Activated naive CD4-positive, alpha-beta T cell treated with anti-CD3 and anti-CD28 coated beads for 36 hours (primary cell): ENCODE data around the gene SPEM2. TPM values are rescaled to one million over a fixed set of nuclear protein-coding genes. Genes with fewer than 3 reads are reported as not detected.

Source experiments
- CTCF ChIA-PET: fragments of 350-600 bp; sonication (Branson Sonifier 250); formaldehyde crosslinking; loops from one replicate; lab custom pipeline; 2021; ENCODE audit warnings: antibody characterized with exemption; lab: Charles Lee
- DNase-seq: peaks from one replicate; pipeline ENCODE4 v3.0.0-alpha.2; 2020
- H3K27ac Mint-ChIP-seq: one replicate; pipeline ENCODE4 v1.8.0; 2021; ENCODE audit warnings: mild to moderate bottlenecking, mixed read lengths
- H3K27me3 Mint-ChIP-seq: one replicate; pipeline ENCODE4 v1.8.0; 2021; ENCODE audit warnings: low read depth, mixed read lengths
- H3K36me3 Mint-ChIP-seq: one replicate; pipeline ENCODE4 v1.8.0; 2021; ENCODE audit warnings: low read depth, mixed read lengths
- H3K4me1 Mint-ChIP-seq: one replicate; pipeline ENCODE4 v1.8.0; 2021; ENCODE audit warnings: low read depth, mixed read lengths
- H3K4me3 Mint-ChIP-seq: one replicate; pipeline ENCODE4 v1.8.0; 2021; ENCODE audit warnings: mild to moderate bottlenecking, moderate library complexity, mixed read lengths
- H3K9me3 Mint-ChIP-seq: one replicate; pipeline ENCODE4 v1.8.0; 2021; ENCODE audit warnings: mixed read lengths
- intact Hi-C: fragments of 100-400 bp; cut with micrococcal nuclease; formaldehyde crosslinking; loops from one replicate; pipeline ENCODE4 v1.15.1; 2023
- total RNA-seq, 2 experiments: library from RNA; stranded (reverse); gene quantifications; one replicate each; pipeline ENCODE4 v1.2.3, GENCODE V29; 2021

The SPEM2 gene
- total RNA-seq, 2 experiments from 2014 or later, result not detected

DNA sequence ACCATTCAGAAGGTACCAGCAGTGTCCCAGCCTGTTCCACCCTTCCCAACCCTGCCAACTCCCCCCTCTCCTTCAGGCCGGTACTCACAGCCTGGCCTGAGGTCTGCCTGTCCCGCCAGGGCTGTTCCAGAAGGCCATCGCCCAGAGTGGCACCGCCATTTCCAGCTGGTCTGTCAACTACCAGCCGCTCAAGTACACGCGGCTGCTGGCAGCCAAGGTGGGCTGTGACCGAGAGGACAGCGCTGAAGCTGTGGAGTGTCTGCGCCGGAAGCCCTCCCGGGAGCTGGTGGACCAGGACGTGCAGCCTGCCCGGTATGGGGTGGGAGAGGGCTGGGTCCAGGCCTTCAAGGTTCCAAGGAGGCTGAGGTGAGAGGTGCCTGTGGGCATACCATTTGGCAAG is 10.6 kb upstream of the SPEM2 start:
- Mint-ChIP-seq H3K27me3 (no peaks in the 10 kb centered on the region), H3K4me1 (no peaks in the 10 kb centered on the region), H3K4me3 (no peak overlapping the region), H3K27ac (no peak overlapping the region), H3K9me3 (no peaks in the 10 kb centered on the region), H3K36me3 (no peaks in the 10 kb centered on the region)
- intact Hi-C loops, result no loop called here
- no peak for DNase-seq
- CTCF ChIA-PET, result no interaction called here

DNA sequence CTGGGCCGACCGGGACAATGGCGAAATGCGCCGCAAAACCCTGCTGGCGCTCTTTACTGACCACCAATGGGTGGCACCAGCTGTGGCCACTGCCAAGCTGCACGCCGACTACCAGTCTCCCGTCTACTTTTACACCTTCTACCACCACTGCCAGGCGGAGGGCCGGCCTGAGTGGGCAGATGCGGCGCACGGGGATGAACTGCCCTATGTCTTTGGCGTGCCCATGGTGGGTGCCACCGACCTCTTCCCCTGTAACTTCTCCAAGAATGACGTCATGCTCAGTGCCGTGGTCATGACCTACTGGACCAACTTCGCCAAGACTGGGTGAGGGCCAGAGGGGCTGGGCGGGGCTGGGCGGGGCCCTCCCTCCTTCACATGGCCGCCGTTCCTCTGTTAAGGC is 9.6 kb upstream of the SPEM2 start:
- Mint-ChIP-seq H3K4me1 (no peaks in the 10 kb centered on the region), H3K27ac (no peak overlapping the region), H3K27me3 (no peaks in the 10 kb centered on the region), H3K9me3 (no peaks in the 10 kb centered on the region), H3K36me3 (no peaks in the 10 kb centered on the region), H3K4me3 (no peak overlapping the region)
- intact Hi-C loops, result no loop called here
- DNase-seq, result no peak
- CTCF ChIA-PET, result no interaction called here

DNA sequence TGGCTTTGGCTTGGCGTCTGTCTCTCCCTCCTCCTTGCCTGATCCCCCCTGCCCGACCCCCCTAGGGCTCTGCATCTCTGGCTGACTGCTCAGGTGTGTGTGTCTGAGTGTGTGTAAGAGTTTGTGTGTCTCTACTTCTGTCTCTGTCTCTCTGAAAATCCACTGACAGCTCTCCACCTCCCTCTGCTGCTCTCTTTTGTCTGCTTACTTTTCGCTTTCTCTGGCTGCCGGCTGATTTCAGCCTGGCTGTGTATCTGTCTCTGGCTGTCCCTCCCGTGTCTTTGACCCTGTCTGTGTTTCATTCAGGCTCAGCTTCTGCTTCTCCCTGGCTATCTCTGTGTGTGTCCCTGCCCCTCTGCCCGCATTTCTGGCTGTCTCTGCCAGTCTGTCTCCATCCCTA is 9.1 kb upstream of the SPEM2 start:
- CTCF ChIA-PET, result no interaction called here
- DNase-seq, result no peak
- intact Hi-C loops, result no loop called here
- H3K4me1 Mint-ChIP-seq, result no peaks in the 10 kb centered on the region
- no peaks in the 10 kb centered on the region for H3K27me3 Mint-ChIP-seq
- no peaks in the 10 kb centered on the region for H3K36me3 Mint-ChIP-seq
- H3K27ac Mint-ChIP-seq, result no peak overlapping the region
- no peaks in the 10 kb centered on the region for H3K9me3 Mint-ChIP-seq
- H3K4me3 Mint-ChIP-seq, result no peak overlapping the region

DNA sequence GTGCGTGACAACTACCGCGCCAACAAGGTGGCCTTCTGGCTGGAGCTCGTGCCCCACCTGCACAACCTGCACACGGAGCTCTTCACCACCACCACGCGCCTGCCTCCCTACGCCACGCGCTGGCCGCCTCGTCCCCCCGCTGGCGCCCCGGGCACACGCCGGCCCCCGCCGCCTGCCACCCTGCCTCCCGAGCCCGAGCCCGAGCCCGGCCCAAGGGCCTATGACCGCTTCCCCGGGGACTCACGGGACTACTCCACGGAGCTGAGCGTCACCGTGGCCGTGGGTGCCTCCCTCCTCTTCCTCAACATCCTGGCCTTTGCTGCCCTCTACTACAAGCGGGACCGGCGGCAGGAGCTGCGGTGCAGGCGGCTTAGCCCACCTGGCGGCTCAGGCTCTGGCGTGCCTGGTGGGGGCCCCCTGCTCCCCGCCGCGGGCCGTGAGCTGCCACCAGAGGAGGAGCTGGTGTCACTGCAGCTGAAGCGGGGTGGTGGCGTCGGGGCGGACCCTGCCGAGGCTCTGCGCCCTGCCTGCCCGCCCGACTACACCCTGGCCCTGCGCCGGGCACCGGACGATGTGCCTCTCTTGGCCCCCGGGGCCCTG is 8.3 kb upstream of the SPEM2 start:
- no peak for DNase-seq
- Mint-ChIP-seq H3K27me3 (no peaks in the 10 kb centered on the region), H3K9me3 (no peaks in the 10 kb centered on the region), H3K27ac (no peak overlapping the region), H3K4me3 (no peak overlapping the region), H3K36me3 (no peaks in the 10 kb centered on the region), H3K4me1 (no peaks in the 10 kb centered on the region)
- intact Hi-C loops, result no loop called here
- CTCF ChIA-PET, result no interaction called here

DNA sequence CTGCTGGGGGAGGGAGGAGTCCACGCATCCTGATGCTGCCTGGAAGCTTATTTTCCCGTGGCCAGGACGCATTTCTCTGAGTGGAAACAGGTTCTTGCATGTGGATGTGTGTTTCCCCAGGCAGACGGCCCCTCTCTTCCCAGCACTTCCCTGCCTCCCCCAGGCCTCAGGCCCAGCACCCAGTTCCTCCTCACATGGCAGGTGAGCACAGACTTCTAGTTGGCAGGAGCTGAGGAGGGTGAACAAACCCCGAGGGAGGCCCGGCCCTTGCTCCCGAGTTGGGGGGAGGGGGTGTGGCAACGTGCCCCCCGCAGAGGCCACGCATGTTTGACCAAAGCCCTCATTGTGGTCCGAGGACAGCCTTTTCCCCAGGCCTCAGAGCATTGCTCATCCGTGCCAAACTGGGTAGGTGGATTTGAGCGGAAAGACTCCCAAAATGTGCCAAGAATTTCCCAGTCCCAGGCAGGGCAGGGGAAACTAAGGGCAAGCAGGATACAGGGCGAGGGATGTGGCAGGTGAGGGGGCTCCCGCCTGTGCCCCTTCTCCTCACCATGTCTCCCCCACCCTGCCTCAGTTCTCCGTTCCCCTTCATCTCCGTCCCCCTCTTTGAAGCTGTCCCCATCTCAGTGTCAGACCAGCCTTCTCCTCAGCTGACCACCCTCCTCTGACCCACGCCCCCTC is 6.8 kb upstream of the SPEM2 start:
- no peak for DNase-seq
- Mint-ChIP-seq H3K9me3 (no peaks in the 10 kb centered on the region), H3K27me3 (no peaks in the 10 kb centered on the region), H3K36me3 (no peaks in the 10 kb centered on the region), H3K4me3 (no peak overlapping the region), H3K4me1 (no peaks in the 10 kb centered on the region), H3K27ac (no peak overlapping the region)
- intact Hi-C loops, result no loop called here
- CTCF ChIA-PET, result interaction anchor here (1.1 kb wide), 1 partner anchor 18 kb away, joined by 3 read pairs; no protein-coding TSS in a partner anchor

DNA sequence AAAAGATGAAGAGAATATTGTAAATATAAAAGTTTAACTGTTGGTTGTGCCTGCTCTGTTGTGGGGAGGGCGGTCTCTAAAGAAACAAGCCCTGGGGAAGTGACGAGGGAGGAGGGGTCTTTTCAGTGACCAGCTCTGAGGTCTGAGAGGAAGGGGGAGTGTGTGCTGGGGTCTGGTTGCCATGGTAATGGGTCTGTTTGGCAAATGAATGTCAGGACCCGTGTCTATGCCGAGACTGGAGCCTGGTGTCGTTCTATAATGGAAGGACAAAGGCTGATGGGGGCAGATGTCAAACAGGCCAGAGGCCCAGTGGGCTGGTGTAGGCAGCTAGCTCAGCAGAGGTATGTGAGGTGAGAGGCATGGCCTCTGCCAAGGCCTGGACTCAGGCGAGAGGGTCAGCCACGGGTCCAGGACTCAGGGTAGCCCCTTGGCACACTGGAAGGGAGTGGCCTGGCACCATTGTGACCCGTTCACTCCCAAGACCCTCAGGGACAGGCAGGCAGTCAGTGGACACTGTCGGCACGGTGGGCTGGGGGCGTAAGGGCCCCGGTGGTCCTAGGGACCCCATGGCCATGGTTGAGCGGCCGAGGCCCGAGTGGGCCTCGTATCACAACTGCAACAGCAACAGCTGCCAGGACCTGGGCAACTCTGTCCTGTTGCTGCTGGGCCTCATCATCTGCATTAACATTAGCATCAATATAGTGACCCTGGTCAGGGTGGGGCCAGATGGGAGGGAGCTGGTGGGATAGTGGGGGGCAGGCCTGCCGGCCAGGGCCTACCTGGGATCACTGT is 5.4 kb upstream of the SPEM2 start, which contains the start of gene SPEM1:
Gene SPEM1 (plus strand): TSS at position 506 of the 792 bp plus-strand sequence. CDS start 61 bp downstream, at position 567.
- Mint-ChIP-seq H3K27ac (no peak within 1 kb of the TSS), H3K4me3 (no peak within 1 kb of the TSS), H3K9me3 (no peaks in the 10 kb centered on the region), H3K36me3 (no peaks in the 10 kb centered on the region), H3K4me1 (no peaks in the 10 kb centered on the region), H3K27me3 (no peaks in the 10 kb centered on the region)
- DNase-seq, result no peak
- intact Hi-C loops, result no loop called here
- CTCF ChIA-PET, result interaction anchor here (1.1 kb wide), 1 partner anchor 16 kb away, joined by 3 read pairs; no protein-coding TSS in a partner anchor

DNA sequence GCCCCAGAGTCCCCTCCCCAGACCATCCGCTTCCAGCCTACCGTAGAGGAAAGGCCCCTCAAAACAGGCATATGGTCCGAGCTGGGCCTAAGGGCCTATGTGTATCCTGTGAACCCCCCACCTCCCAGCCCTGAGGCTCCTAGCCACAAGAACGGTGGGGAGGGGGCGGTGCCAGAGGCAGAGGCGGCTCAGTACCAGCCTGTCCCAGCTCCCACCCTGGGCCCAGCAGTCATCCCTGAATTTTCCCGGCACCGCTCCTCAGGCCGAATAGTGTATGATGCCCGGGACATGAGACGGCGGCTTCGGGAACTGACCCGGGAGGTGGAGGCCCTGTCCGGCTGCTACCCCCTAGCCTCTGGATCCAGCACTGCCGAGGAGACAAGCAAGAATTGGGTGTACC is 4.2 kb upstream of the SPEM2 start:
- no peak for DNase-seq
- Mint-ChIP-seq H3K4me3 (no peak overlapping the region), H3K4me1 (no peaks in the 10 kb centered on the region), H3K9me3 (no peaks in the 10 kb centered on the region), H3K27ac (no peak overlapping the region), H3K36me3 (no peaks in the 10 kb centered on the region), H3K27me3 (no peaks in the 10 kb centered on the region)
- CTCF ChIA-PET, result no interaction called here
- intact Hi-C loops, result no loop called here

DNA sequence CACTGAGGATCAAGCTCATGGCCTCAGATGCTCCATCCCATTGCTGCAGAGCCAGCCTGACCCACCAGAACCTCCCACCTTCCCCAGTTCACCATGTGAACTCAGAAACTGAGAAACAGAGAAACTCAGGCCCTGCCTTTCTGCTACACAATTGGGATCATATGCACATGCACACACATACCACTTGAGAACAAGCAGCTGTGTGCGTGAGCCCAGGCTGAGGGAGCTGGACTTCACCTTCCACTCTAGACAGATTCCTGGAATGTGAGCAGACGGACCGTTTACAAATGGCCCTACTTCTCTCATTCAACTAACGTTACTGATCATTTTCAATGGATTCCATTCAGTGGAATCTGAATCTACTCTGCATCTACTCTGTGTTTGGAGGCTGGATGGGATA is 1.7 kb upstream of the SPEM2 start:
- CTCF ChIA-PET, result interaction anchor here (0.5 to 1.3 kb wide), 2 partner anchors 11 to 68 kb away, joined by 3 read pairs; no protein-coding TSS in a partner anchor
- H3K4me1 Mint-ChIP-seq, result no peaks in the 10 kb centered on the region
- H3K36me3 Mint-ChIP-seq, result no peaks in the 10 kb centered on the region
- H3K27ac Mint-ChIP-seq, result no peak overlapping the region
- no peaks in the 10 kb centered on the region for H3K27me3 Mint-ChIP-seq
- H3K4me3 Mint-ChIP-seq, result no peak overlapping the region
- H3K9me3 Mint-ChIP-seq, result no peaks in the 10 kb centered on the region
- DNase-seq, result no peak
- intact Hi-C loops, result no loop called here

DNA sequence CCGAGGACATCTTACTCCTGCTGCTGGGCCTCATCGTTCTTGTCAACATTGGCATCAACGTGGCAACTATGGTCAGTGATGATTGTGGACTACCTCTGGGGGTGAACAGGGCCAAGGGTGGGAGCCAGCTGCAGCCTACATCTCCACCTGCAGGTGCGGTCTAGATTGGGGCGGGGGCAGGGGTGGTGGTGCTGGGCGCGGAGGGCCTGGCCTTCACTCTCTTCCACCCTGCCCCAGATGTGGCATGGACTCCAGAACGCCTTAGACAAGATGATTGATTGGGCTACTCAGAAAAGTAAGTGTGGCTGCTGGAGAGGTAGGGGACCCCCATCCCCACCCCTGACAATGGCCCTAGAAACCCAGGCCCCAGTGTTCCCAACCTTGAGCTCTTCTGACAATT is 340 bp downstream of the SPEM2 start:
- H3K27ac Mint-ChIP-seq, result no peak overlapping the region
- intact Hi-C loops, result no loop called here

DNA sequence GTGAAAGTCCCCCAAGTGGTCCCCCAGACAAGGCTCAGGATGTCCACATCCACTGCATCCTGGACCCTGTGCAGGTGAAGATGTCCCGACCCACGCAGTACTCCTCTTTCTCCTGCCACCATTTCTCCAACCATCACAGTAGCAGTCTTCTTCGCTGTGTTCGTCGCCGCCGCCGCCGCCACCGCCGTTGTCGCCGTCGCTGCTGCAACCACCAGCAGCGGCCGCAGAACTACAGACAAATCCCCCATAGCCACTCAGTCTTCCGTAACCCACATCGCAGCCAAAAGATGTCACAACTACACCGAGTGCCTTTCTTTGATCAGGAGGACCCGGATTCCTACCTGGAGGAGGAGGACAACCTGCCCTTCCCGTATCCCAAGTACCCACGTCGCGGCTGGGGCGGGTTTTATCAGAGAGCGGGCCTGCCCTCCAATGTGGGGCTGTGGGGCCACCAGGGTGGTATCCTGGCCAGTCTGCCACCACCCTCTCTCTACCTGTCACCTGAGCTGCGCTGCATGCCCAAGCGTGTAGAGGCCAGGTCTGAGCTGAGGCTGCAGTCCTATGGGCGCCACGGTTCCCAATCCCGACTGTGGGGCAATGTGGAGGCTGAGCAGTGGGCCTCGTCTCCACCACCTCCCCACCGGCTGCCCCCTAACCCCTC is 917 bp downstream of the SPEM2 start:
- DNase-seq, result no peak
- CTCF ChIA-PET, result interaction anchor here (0.6 to 0.8 kb wide), 2 partner anchors 9 to 169 kb away, joined by 3 to 5 read pairs; partner anchors contain the start of gene TMEM102
- H3K27ac Mint-ChIP-seq, result no peak overlapping the region

More for the DNA sequence above, 340 bp downstream of the SPEM2 start:
- DNase-seq, result no peak
- H3K27me3 Mint-ChIP-seq, result no peaks in the 10 kb centered on the region
- no peaks in the 10 kb centered on the region for H3K9me3 Mint-ChIP-seq
- H3K4me3 Mint-ChIP-seq, result no peak overlapping the region
- no peaks in the 10 kb centered on the region for H3K36me3 Mint-ChIP-seq
- no peaks in the 10 kb centered on the region for H3K4me1 Mint-ChIP-seq
- CTCF ChIA-PET, result interaction anchor here (0.8 kb wide), 1 partner anchor 9 kb away, joined by 5 read pairs; the partner anchor contains the start of gene TMEM102

DNA sequence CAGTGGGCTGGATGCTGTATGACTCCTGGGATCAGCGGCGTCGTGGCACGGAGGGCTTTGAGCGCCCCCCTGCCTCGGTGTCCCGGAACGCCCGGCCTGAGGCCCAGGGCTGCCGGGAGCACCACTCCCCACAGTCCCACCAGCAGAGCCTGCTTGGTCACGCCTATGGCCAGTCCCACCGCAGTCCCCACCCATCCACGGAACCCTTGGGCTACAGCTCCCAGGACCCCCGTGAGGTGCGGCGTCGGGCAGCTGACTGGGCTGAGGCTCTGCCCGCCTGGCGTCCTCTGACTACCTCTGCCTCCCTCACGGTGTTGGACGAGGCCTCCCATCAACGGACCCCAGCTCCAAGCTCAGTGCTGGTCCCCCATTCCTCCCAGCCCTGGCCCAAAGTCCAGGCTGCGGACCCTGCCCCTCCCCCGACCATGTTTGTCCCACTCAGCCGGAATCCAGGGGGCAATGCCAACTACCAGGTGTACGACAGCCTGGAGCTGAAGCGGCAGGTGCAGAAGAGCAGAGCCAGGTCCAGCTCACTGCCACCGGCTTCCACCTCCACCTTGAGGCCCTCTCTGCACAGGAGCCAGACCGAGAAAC is 1.6 kb downstream of the SPEM2 start:
- intact Hi-C loops, result no loop called here
- H3K27me3 Mint-ChIP-seq, result no peaks in the 10 kb centered on the region
- no peak overlapping the region for H3K4me3 Mint-ChIP-seq
- no peaks in the 10 kb centered on the region for H3K9me3 Mint-ChIP-seq
- no peaks in the 10 kb centered on the region for H3K36me3 Mint-ChIP-seq
- CTCF ChIA-PET, result interaction anchor here (0.6 to 0.7 kb wide), 2 partner anchors 37 to 168 kb away, joined by 3 read pairs; no protein-coding TSS in a partner anchor
- no peaks in the 10 kb centered on the region for H3K4me1 Mint-ChIP-seq
- no peak for DNase-seq
- no peak overlapping the region for H3K27ac Mint-ChIP-seq

More for the DNA sequence above, 917 bp downstream of the SPEM2 start:
- H3K4me3 Mint-ChIP-seq, result no peak overlapping the region
- no peaks in the 10 kb centered on the region for H3K9me3 Mint-ChIP-seq
- intact Hi-C loops, result no loop called here
- H3K36me3 Mint-ChIP-seq, result no peaks in the 10 kb centered on the region
- no peaks in the 10 kb centered on the region for H3K4me1 Mint-ChIP-seq
- no peaks in the 10 kb centered on the region for H3K27me3 Mint-ChIP-seq
